ENCODE results near the gene DIP2C. TPM values are rescaled to one million over a fixed set of nuclear protein-coding genes. Genes with fewer than 3 reads are reported as not detected.

Gene DIP2C
- total and polyA plus RNA-seq, 2 donors from 2014 or later: 6.2 to 22.6 TPM

DNA sequence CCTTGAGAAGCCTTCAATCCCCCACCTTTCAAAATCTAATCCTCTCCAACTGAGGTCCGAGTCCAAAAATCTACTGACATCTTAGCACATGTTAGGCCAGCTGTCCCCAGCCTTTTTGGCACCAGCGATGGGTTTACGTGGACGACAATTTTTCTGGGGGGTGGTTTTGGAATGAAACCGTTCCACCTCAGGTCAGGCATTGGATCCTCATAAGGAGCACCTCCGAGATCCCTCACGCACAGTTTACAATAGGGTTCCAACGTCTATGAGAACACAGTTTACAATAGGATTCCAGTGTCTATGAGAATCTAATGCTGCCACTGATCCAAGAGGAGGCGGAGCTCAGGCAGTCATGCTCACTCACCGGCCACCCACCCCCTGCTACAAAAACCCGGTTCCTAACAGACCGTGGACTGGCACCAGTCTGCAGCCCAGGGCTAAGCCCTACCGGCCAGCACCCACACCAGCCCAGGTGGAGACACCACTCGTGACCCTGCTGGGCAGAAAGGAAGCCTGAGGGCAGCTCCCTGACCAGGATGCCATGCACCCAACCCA is 107.6 kb downstream of the DIP2C start:
- FAIRE-seq: no peak
- TF ChIP-seq, protein P1, sequence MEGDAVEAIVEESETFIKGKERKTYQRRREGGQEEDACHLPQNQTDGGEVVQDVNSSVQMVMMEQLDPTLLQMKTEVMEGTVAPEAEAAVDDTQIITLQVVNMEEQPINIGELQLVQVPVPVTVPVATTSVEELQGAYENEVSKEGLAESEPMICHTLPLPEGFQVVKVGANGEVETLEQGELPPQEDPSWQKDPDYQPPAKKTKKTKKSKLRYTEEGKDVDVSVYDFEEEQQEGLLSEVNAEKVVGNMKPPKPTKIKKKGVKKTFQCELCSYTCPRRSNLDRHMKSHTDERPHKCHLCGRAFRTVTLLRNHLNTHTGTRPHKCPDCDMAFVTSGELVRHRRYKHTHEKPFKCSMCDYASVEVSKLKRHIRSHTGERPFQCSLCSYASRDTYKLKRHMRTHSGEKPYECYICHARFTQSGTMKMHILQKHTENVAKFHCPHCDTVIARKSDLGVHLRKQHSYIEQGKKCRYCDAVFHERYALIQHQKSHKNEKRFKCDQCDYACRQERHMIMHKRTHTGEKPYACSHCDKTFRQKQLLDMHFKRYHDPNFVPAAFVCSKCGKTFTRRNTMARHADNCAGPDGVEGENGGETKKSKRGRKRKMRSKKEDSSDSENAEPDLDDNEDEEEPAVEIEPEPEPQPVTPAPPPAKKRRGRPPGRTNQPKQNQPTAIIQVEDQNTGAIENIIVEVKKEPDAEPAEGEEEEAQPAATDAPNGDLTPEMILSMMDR (IDR thresholded peaks at IDR 0.05; ENCODE audit: borderline replicate concordance, extremely low read depth, insufficient read depth): no peak
- DNase-seq: no peak
- Histone ChIP-seq H3K4me1 (ENCODE audit: control insufficient read depth in 2 of 3, insufficient read depth in 2 of 3, low read depth in 1 of 3, low read length in 3 of 3) (peaks cover 0 to 11% (median 2%) of the 10 kb centered on the region in 3 donors), H3K27ac (ENCODE audit: low read depth in 2 of 2, low read length in 2 of 2) (no peak overlapping the region), H3K4me3 (ENCODE audit: low read length in 3 of 3) (no peak overlapping the region), H3K36me3 (ENCODE audit: control insufficient read depth in 2 of 3, insufficient read depth in 3 of 3, low read length in 3 of 3) (peaks cover 0 to 3% (median 0%) of the 10 kb centered on the region in 3 donors), H3K9me3 (ENCODE audit: control insufficient read depth in 2 of 3, insufficient read depth in 1 of 3, low read length in 3 of 3) (peaks cover 0 to 3% (median 0%) of the 10 kb centered on the region in 3 donors), H3K9ac (ENCODE audit: low read length in 3 of 3) (no peak overlapping the region), H3K27me3 (ENCODE audit: control insufficient read depth, insufficient read depth, low read length) (no peaks in the 10 kb centered on the region)
- intact Hi-C loops (cut with DNase I): no loop called here

DNA sequence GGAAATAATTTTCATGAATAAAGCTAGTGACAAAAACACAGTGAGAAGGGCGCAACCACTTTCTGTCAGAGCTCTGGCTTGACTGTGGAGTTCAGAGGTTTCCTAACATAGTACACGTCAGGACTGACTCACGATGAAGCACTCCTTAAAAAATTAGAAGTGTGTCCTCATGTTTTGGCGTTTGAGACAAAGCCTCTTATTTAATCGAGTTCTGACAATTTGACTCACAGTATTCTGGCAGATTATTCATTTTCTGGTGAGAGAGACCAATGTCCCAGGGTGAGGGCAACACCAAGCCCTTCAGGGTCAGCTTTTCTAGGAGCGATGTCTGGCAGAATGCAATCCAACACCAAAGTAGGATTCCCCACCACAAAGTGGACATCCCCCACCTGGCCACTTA is 108.7 kb downstream of the DIP2C start:
- DNase-seq: no peak

DNA sequence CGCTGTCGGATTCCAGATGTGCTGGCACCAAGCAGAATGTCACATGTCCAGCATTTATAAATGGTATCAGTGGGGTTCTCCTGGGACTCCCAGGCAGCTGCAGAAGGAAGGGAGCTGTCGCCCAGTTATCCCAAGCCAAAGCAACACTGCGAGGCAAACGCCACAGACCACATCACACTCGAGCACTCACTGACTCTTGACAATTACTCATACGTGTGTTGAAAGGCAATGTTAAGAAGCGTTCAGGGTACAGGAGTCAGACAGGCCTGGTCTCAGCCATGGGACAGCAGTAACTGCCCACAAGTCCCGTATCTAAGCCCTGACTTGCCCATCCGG is 113.4 kb downstream of the DIP2C start:
- H3K9me3 ChIP-seq (ENCODE audit: control insufficient read depth in 2 of 3, insufficient read depth in 1 of 3, low read length in 3 of 3): peaks cover 0 to 3% (median 0%) of the 10 kb centered on the region in 3 donors
- H3K9ac ChIP-seq (ENCODE audit: low read length in 3 of 3): no peak overlapping the region
- TF ChIP-seq, protein P1 (IDR thresholded peaks at IDR 0.05; ENCODE audit: borderline replicate concordance, extremely low read depth, insufficient read depth): no peak
- no peaks in the 10 kb centered on the region for H3K27me3 ChIP-seq (ENCODE audit: control insufficient read depth, insufficient read depth, low read length)
- peaks cover 0 to 3% (median 0%) of the 10 kb centered on the region in 3 donors for H3K36me3 ChIP-seq (ENCODE audit: control insufficient read depth in 2 of 3, insufficient read depth in 3 of 3, low read length in 3 of 3)
- H3K4me1 ChIP-seq (ENCODE audit: control insufficient read depth in 2 of 3, insufficient read depth in 2 of 3, low read depth in 1 of 3, low read length in 3 of 3): peaks cover 2 to 23% (median 11%) of the 10 kb centered on the region in 3 donors
- H3K4me3 ChIP-seq (ENCODE audit: low read length in 3 of 3): no peak overlapping the region
- FAIRE-seq (no peak), DNase-seq (no peak)
- no peak overlapping the region for H3K27ac ChIP-seq (ENCODE audit: low read depth in 2 of 2, low read length in 2 of 2)
- intact Hi-C loops (cut with DNase I): no loop called here

More for the DNA sequence above, 108.7 kb downstream of the DIP2C start:
- FAIRE-seq: no peak
- Histone ChIP-seq H3K4me1 (ENCODE audit: control insufficient read depth in 2 of 3, insufficient read depth in 2 of 3, low read depth in 1 of 3, low read length in 3 of 3) (peaks cover 0 to 22% (median 8%) of the 10 kb centered on the region in 3 donors), H3K36me3 (ENCODE audit: control insufficient read depth in 2 of 3, insufficient read depth in 3 of 3, low read length in 3 of 3) (peaks cover 0 to 3% (median 0%) of the 10 kb centered on the region in 3 donors), H3K4me3 (ENCODE audit: low read length in 3 of 3) (no peak overlapping the region), H3K9me3 (ENCODE audit: control insufficient read depth in 2 of 3, insufficient read depth in 1 of 3, low read length in 3 of 3) (peaks cover 0 to 3% (median 0%) of the 10 kb centered on the region in 3 donors), H3K27me3 (ENCODE audit: control insufficient read depth, insufficient read depth, low read length) (no peaks in the 10 kb centered on the region), H3K27ac (ENCODE audit: low read depth in 2 of 2, low read length in 2 of 2) (no peak overlapping the region), H3K9ac (ENCODE audit: low read length in 3 of 3) (no peak overlapping the region)
- TF ChIP-seq, protein P1 (IDR thresholded peaks at IDR 0.05; ENCODE audit: borderline replicate concordance, extremely low read depth, insufficient read depth): no peak
- intact Hi-C loops (cut with DNase I): no loop called here

All from kidney (tissue), 14 donors.